PFSK-1 (cell line): ENCODE data around the gene GCLC.

Experiments used
- POLR2AphosphoS5 ChIP-seq: IDR thresholded peaks from 2 replicates; pipeline ENCODE4 v1.6.1; 2012; ENCODE audit warnings: low read depth, mild to moderate bottlenecking, control low read depth, low read length, moderate library complexity
- SIN3A ChIP-seq: IDR thresholded peaks from 2 replicates; pipeline ENCODE4 v1.6.1; 2012; ENCODE audit warnings: mild to moderate bottlenecking, low read length, moderate library complexity, borderline replicate concordance; ENCODE audit not compliant: insufficient read depth

DNA sequence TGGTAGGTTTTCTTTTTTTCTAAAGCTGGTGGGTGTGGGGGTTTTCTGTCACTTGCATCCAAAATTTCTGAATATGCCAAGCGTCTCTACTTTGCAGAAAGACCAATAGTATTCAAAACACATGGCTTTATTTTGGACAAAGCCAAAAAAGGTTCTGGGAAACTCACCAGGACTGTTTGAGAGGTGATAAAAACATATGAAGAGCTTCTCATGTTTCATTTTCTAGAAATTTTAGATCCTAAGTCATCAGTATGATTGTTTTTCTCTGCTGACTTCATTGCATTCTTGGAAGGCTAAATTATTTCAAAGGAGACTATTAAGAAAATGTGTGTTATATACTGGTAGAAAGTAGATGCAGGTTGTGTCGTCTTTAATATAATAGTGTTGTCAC is 51.3 kb downstream of the GCLC start:
- TF ChIP-seq POLR2AphosphoS5 (no peak), SIN3A (no peak)
